GM19438 (cell line): ENCODE data around the gene GOLPH3.
A peak's percentile ranks its signal among the peaks of the same experiment; 100 is the strongest.
"Not testable (repeated sequence)": the region's sequence is repeated elsewhere in the genome, so short reads cannot be mapped to it uniquely, and the experiment has no call there.

ENCODE experiments used
- ATAC-seq: cut with Tn5 transposase; IDR thresholded peaks from one replicate; pipeline ENCODE4 v1.9.1; 2021; ENCODE audit warnings: low read depth; ENCODE audit not compliant: unreplicated experiment

GOLPH3 gene

DNA sequence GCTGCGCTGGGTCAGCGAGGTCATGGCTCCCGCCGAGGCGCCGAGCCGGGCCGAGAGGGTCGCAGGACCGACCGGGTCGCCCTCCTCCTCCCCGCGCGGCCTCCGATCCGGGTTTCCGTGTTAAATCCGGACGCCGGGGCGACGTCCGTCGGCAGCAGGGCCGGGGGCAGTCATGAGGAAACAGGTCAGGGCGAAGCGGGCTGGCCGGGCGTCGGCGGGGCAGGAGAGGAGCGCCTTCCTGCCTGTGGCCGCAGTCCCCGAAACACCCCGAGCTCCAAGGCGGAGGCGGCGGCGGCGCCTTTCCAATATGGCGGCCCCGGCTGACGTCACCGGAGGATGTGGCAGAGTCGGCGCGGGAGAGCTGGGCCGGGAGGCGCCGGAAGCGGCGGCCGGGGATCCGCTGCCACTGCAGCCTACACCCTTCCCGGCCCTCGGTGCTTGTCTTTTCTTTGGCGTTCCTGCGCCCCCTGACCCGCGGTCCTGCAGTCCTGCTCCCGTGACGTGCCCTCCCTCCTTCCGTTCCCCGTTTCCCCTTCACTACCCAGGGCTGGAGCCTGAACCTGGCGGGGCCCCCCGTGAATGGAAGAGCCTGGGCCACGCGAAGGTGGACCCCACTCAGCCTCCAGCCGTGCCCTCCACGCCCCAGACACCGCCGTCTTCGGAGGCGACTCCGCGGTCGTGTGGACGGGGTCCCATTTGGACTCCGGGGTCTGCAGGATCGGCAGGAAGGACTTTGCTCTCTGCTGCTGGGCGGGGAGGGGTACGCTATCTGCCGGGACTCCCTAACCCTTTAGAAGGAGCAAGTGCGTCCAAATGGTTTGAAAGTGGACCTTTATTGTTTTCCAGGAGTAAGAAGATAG lies at the start of gene GOLPH3:
TSS of gene GOLPH3 (minus strand) at position 309 of the 860 bp plus-strand sequence. CDS start at position 24, 285 bp downstream.
- ATAC-seq, result peak; percentile 68

GRCh38 chr5:32222723-32223470 lies 48.8 kb upstream of the GOLPH3 start:
- no peak for ATAC-seq

- ATAC-seq, result peak; percentile 84
Measured at GRCh38 chr5:32217886-32218396, 43.8 kb upstream of the GOLPH3 start.

- not testable (repeated sequence) for ATAC-seq
Measured at GRCh38 chr5:32214344-32214743, 40.2 kb upstream of the GOLPH3 start.

- no peak for ATAC-seq
Measured at GRCh38 chr5:32210151-32210550, 36.0 kb upstream of the GOLPH3 start.

DNA sequence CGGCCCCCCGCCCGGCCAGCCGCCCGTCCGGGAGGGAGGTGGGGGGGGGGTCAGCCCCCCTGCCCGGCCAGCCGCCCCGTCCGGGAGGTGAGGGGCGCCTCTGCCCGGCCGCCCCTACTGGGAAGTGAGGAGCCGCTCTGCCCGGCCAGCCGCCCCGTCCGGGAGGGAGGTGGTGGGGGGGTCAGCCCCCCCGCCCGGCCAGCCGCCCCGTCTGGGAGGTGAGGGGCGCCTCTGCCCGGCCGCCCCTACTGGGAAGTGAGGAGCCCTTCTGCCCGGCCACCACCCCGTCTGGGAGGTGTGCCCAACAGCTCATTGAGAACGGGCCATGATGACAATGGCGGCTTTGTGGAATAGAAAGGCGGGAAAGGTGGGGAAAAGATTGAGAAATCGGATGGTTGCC lies 34.7 kb upstream of the GOLPH3 start:
- not testable (repeated sequence) for ATAC-seq

DNA sequence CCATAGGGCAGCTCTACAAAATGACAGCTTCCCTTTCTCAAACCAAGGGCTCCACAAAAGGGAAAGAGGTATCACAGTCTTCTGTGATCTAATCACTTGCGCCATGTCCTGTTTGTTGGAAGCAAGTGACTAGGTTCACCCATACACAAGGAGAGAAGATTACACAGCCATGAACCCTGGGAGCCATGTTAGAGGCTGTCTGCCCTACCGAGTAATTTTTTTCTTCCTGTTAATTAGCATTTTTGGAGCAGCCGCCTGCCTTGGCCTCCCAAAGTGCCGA lies 33.2 kb upstream of the GOLPH3 start:
- no peak for ATAC-seq

DNA sequence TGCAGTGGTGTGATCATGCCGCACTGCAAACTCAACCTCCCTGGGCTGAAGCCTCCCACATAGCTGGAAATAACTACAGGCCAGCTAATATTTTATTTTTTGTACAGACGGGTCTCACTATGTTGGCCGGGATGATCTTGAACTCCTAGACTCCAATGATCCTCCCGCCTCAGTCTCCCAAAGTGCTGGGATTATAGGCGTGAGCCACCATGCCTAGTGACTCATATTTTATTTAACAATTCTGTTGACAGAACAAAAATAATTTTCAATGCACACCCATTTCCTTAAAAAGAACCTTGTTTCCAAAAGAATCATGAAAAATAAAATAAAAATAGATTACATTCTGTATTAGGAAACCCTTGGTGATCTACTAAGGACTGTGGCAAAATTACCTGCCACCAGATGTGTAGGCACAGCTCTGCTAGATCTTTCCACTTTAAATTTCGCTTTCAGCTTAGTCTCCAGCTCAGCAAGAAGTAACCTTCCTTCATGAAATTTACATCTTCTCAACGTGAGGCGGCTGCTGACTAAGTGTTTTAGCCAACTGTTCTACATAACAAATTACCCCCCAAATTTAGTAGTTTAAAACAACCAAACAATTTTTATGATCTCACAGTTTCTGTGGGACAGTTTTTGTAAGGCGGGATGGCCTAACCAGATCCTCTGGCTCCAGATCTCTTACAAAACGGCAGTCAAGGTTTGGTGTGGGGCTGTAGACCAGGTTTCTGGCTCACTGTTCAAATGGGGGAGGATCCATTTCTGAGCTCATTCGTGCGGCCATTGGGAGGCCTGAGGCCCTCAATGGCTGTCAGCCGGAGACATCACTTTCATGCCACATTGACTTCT lies 32.6 kb upstream of the GOLPH3 start:
- no peak for ATAC-seq

DNA sequence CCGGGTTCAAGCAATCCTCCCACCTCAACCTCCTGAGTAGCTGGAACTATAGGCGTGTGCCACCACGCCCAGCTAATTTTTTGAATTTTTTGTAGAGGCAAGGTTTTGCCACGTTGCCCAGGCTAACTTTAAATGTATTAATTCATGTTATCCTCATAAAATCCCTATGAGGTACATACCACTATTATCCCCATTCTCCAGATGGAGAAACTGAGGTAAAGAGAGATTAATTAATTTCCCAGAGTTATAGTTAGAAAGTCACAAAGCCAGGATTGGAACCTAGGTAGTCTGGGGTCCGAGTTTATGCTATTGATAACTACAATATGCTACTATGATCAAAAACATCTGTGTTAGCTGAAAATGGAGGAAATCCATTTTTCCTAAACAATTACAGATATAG lies 31.9 kb upstream of the GOLPH3 start:
- no peak for ATAC-seq

GRCh38 chr5:32202394-32202793 lies 28.3 kb upstream of the GOLPH3 start:
- no peak for ATAC-seq

DNA sequence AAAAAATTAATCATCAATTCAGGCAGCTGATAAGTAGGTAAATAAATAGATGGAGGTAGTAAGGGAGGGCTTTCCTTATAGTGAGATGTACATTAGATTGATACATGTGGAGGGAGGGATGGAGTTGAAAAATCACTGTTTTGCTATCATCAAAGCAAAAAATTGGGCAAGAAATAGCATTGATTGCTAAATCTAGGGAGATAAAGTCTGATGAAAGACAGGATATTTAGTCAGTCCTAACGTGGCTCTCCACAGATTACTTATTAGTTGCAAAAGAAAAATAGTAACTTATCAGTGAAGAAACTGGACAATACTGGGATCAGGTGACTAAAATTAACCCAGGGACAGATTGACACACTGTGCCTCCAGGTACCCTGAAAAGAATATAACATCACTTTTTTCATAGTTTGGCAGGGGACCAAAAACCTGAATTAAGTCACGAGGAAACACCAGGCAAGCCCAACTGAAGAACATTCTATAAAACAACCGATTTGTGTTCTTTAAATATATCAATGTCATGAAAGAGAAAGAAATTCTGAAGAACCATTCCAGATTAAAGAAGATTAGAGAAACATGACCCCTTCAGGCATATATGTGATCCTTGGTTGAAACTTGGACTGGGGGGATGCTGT lies 27.1 kb upstream of the GOLPH3 start:
- ATAC-seq, result no peak

- no peak for ATAC-seq
Measured at GRCh38 chr5:32197032-32197431, 22.9 kb upstream of the GOLPH3 start.

GRCh38 chr5:32195265-32195664 lies 21.1 kb upstream of the GOLPH3 start:
- no peak for ATAC-seq

GRCh38 chr5:32193591-32193990 lies 19.5 kb upstream of the GOLPH3 start:
- peak; percentile 95 for ATAC-seq

DNA sequence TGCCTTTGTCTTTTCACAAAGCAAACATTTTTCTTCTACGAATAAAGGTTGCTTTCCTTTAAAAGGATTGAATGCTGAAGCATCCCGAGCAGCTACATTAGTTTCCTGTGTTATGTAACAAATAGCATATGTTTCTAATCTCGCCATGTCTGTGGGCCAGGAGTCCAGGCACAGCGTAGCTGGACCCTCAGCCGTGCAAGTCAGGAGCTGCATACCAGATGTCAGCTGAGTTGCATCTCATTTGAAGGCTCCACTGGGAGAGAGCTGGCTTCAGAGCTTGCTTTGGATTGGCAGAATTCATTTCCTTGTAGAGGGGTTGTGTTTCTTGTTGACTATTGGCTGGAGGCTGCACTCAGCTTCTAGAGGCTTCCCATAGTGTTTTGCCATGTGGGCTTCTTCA lies 16.0 kb upstream of the GOLPH3 start:
- ATAC-seq, result no peak

GRCh38 chr5:32187675-32188074 lies 13.6 kb upstream of the GOLPH3 start:
- no peak for ATAC-seq

DNA sequence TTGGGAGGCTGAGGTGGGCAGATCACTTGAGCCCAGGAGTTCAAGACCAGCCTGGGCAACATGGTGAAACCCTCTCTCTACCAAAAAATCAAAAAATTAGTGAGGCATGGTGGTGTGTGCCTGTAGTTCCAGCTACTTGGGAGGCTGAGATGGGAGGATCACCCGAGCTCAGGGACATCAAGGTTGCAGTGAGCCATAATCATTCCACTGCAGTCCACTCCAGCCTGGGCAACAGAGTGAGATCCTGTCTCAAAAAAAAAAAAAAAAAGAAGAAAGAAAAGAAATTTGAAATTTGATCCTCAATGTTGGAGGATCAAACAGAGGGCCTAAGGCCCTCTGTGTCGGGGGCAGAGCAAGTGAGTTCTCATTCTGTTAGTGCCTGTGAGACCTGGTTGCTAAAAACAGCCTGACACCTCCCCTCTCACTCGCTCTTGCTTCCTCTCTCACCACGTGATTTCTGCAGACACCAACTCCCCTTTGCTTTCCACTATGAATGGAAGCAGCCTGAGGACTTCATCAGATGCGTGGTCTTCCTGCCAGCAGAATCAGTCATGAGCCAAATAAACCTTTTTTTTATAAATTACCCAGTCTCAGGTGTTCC lies 8.4 kb upstream of the GOLPH3 start:
- no peak for ATAC-seq

DNA sequence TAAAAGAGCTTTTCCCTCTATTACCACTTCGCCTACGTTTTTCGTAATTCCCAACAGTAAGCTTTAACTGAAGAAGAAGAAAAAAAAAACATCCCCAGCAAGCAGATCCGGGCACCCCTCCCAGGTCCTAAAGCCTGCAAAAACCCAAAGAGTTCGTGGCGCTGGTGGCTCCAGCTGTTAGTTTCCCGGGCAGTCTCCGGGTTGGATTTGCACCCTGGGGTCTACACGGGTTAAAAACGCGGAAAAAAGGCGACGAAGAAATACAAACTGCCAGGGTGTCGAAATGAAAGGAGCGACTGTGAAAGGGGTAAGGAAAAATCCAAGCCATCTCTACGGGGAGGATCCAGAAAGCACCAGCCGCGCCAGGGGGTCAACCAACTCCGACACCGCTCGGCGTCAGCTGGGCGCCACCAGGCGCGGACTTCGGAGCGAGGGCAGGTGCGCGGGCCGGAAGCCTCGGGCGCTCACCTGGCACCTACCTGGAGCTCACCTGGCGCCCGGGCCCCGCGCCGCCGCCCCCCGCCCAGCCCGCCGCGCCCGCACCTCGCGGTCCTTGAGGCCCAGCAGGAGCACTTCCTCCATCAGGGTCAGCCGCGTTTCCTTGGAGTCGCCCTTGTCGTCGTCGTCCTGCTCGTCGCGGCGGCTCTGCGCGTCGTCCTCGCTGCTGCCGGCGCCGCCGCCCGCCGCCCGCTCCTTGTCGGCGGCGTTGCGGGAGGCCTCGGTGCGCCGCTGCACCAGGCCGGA lies 680 bp downstream of the GOLPH3 start:
- ATAC-seq, result peak; percentile 25

GRCh38 chr5:32172923-32173266 lies 1.2 kb downstream of the GOLPH3 start:
- no peak for ATAC-seq
